Measurements from ENCODE around the gene IRAK2.

IRAK2 gene

DNA sequence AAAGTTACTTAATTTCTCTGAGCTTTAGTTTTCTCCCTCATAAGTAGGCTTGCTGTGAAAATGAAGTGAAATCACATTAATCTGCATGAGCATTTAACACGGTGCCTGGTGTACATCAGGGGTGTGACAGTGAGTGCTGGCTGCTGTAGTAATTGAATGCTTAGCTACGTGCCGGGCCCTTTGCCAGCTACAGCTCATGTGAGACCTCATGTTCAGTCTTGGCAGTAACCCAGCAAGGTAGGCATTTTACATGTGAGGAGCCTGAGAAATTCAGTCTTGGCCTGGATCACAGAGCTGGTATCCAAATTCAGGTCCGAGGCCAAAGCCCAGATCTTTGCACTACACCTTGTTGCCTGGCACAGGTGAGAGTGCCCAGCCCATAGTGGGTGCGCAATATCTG lies 118.9 kb downstream of the IRAK2 start:
- Histone ChIP-seq H2AFZ (ENCODE audit: low read depth) (peak overlapping the region; percentile 14; the same call in 1 of the 2 replicates), H3K36me3 (ENCODE audit: insufficient read depth) (no peaks in the 10 kb centered on the region), H3K9ac (peak overlapping the region; percentile 83), H3K79me2 (ENCODE audit: insufficient read depth, low read depth) (no peaks in the 10 kb centered on the region), H3K4me2 (peak overlapping the region; percentile 96), H3K4me1 (ENCODE audit: low read depth, poor library complexity, severe bottlenecking) (peaks cover 67% of the 10 kb centered on the region), H3K4me3 (IDR thresholded peaks at IDR 0.05; ENCODE audit: insufficient read depth, low read depth, low read length) (peak overlapping the region; percentile 0), H4K20me1 (ENCODE audit: insufficient read depth) (no peaks in the 10 kb centered on the region), H3K27me3 (ENCODE audit: insufficient read depth, low read depth) (no peaks in the 10 kb centered on the region), H3K27ac (peak overlapping the region; percentile 100)
- TF ChIP-seq, protein P1, sequence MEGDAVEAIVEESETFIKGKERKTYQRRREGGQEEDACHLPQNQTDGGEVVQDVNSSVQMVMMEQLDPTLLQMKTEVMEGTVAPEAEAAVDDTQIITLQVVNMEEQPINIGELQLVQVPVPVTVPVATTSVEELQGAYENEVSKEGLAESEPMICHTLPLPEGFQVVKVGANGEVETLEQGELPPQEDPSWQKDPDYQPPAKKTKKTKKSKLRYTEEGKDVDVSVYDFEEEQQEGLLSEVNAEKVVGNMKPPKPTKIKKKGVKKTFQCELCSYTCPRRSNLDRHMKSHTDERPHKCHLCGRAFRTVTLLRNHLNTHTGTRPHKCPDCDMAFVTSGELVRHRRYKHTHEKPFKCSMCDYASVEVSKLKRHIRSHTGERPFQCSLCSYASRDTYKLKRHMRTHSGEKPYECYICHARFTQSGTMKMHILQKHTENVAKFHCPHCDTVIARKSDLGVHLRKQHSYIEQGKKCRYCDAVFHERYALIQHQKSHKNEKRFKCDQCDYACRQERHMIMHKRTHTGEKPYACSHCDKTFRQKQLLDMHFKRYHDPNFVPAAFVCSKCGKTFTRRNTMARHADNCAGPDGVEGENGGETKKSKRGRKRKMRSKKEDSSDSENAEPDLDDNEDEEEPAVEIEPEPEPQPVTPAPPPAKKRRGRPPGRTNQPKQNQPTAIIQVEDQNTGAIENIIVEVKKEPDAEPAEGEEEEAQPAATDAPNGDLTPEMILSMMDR (conservative IDR thresholded peaks at IDR 0.05; ENCODE audit: low read depth, low read length): no peak

DNA sequence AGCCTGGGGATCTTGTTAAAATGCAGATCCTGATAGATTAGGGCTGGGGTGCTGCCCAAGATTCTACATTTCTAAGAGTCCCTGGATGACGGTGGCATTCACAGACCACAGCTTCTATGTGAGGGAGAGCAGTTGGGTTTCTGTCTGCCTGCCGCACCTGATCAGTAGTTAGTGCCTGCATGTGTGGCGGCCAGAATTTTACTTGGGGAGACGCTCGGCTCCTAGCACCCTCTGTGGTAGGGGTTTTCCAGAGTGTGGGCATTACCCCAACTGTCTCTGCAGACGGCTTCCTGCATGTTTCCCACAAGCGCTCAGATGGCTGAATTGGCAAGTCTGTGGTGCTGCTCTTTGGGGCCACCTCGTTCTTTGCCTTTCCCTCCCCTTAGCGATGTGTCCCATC lies 119.8 kb downstream of the IRAK2 start:
- Histone ChIP-seq H3K27ac (peak overlapping the region; percentile 100), H2AFZ (ENCODE audit: low read depth) (peak overlapping the region; percentile 5; the same call in 1 of the 2 replicates), H3K4me3 (IDR thresholded peaks at IDR 0.05; ENCODE audit: insufficient read depth, low read depth, low read length) (peak overlapping the region; percentile 5), H3K4me1 (ENCODE audit: low read depth, poor library complexity, severe bottlenecking) (peaks cover 67% of the 10 kb centered on the region), H3K79me2 (ENCODE audit: insufficient read depth, low read depth) (no peaks in the 10 kb centered on the region), H3K9ac (peak overlapping the region; percentile 83), H3K27me3 (ENCODE audit: insufficient read depth, low read depth) (no peaks in the 10 kb centered on the region), H3K4me2 (peak overlapping the region; percentile 96), H3K36me3 (ENCODE audit: insufficient read depth) (no peaks in the 10 kb centered on the region), H4K20me1 (ENCODE audit: insufficient read depth) (no peaks in the 10 kb centered on the region)
- TF ChIP-seq, protein P1 (conservative IDR thresholded peaks at IDR 0.05; ENCODE audit: low read depth, low read length): no peak

DNA sequence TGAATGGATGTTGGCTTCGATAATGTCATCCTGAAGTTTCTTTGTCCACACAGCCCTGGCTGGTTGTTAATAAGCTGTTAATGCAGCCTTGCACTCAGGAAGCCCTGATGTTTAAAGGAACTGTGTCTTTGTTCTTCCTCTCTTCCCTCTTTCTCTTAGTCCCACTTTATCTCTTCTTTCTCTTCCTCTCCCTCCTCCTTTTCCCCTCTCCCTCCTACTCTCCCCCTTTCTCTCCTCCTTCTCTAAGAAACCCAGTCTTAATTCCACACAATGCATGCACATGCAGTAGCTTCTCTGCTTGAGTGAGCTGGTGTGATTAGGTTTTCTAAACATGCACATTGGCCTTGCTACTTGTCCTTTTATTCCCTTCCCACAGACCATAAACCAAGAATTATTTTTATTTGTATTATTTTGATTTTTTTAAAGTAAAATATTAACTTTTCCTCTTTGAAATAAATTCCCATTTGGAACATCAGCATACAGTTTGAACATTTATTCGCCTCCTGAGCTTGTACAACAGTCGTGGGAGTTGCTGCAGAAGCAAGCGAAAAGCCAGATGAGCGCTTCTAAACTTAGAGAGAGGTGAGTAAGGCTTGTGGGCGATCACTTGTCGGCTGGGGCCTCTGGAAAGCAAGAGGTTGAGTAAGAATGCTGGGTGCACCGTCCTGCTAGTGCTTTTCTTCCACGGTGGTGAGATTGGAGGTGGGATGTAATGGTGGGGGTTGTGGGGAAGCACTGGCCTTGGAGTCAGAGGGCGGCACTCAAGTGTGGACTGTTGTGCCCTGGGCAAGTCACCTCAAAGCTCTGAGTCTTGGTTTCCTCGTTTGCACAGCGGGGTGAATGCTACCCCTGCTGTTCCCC lies 120.8 kb downstream of the IRAK2 start:
- H3K79me2 ChIP-seq (ENCODE audit: insufficient read depth, low read depth): no peaks in the 10 kb centered on the region
- H3K4me1 ChIP-seq (ENCODE audit: low read depth, poor library complexity, severe bottlenecking): peaks cover 65% of the 10 kb centered on the region
- H3K9ac ChIP-seq: peak overlapping the region; percentile 83
- peak overlapping the region; percentile 5; the same call in 1 of the 2 replicates for H2AFZ ChIP-seq (ENCODE audit: low read depth)
- H3K27me3 ChIP-seq (ENCODE audit: insufficient read depth, low read depth): no peaks in the 10 kb centered on the region
- TF ChIP-seq, protein P1 (conservative IDR thresholded peaks at IDR 0.05; ENCODE audit: low read depth, low read length): no peak
- H4K20me1 ChIP-seq (ENCODE audit: insufficient read depth): no peaks in the 10 kb centered on the region
- no peaks in the 10 kb centered on the region for H3K36me3 ChIP-seq (ENCODE audit: insufficient read depth)
- H3K4me2 ChIP-seq: peak overlapping the region; percentile 96
- H3K27ac ChIP-seq: peak overlapping the region; percentile 100
- peak overlapping the region; percentile 5 for H3K4me3 ChIP-seq (IDR thresholded peaks at IDR 0.05; ENCODE audit: insufficient read depth, low read depth, low read length)

DNA sequence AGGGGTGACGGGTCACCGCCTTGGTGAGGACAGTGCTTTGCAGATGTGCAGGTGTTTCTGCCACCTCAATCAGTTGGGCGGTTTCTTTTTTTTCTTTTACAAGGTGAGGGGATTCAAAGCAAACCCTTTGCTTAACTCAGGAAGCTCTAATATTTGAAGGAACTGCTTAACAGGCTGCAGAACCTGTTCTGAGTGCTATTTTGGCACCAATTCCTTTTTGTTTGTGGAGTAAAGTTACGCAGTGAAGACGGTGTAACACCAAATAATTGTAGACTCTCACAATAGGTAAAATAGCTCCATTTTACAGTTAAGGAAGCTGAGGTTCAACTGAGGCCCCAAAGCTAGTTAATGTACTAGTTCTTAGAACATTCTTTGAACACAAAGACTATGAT lies 121.4 kb downstream of the IRAK2 start:
- Histone ChIP-seq H3K27me3 (ENCODE audit: insufficient read depth, low read depth) (no peaks in the 10 kb centered on the region), H2AFZ (ENCODE audit: low read depth) (no peak overlapping the region), H3K79me2 (ENCODE audit: insufficient read depth, low read depth) (no peaks in the 10 kb centered on the region), H3K27ac (peak overlapping the region; percentile 100; the same call in 1 of the 2 replicates), H3K36me3 (ENCODE audit: insufficient read depth) (no peaks in the 10 kb centered on the region), H3K9ac (no peak overlapping the region), H3K4me1 (ENCODE audit: low read depth, poor library complexity, severe bottlenecking) (peaks cover 64% of the 10 kb centered on the region), H3K4me3 (IDR thresholded peaks at IDR 0.05; ENCODE audit: insufficient read depth, low read depth, low read length) (no peak overlapping the region), H4K20me1 (ENCODE audit: insufficient read depth) (no peaks in the 10 kb centered on the region), H3K4me2 (0 out of 2 replicates have a peak overlapping the region, but pooled peaks have one; percentile 96)
- TF ChIP-seq, protein P1 (conservative IDR thresholded peaks at IDR 0.05; ENCODE audit: low read depth, low read length): no peak

Data from KMS-11 (cell line).